Activated CD4-positive, alpha-beta T cell treated with anti-CD3 and anti-CD28 coated beads, Interleukin-2, amount 50 U/mL, for 4 hours (primary cell): Measurements from ENCODE around the gene CYB5RL.
"Not testable (repeated sequence)": the region's sequence is repeated elsewhere in the genome, so short reads cannot be mapped to it uniquely, and the experiment has no call there.

Source experiments
- DNase-seq, 2 experiments: peaks; one replicate each; pipeline ENCODE4 v3.0.0-alpha.2; 2020

CYB5RL gene

GRCh38 chr1:54225986-54226559 is 26.2 kb upstream of the CYB5RL start:
- DNase-seq = no peak

GRCh38 chr1:54225378-54225777 is 25.5 kb upstream of the CYB5RL start:
- no peak for DNase-seq

DNA sequence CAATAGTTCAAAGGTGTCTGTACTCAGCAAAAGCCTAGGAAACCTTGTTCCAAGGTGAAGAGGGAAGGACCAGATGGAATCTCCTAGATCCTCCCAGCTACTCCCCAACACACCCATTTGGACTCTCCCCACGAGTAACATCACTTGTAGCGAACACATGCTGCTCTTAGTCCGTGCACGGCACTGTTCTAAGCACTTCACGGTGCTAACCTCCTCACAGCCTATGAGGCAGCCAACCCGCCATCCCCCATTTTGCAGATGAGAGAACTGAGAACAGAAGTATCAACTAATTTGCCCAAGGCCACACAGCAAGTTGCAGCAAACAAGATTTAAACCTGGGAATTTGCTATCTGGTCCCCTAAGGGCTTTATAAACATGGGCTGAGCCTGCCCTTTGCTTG is 24.4 kb upstream of the CYB5RL start:
- DNase-seq = no peak

GRCh38 chr1:54223441-54224202 is 23.8 kb upstream of the CYB5RL start:
- DNase-seq = no peak

DNA sequence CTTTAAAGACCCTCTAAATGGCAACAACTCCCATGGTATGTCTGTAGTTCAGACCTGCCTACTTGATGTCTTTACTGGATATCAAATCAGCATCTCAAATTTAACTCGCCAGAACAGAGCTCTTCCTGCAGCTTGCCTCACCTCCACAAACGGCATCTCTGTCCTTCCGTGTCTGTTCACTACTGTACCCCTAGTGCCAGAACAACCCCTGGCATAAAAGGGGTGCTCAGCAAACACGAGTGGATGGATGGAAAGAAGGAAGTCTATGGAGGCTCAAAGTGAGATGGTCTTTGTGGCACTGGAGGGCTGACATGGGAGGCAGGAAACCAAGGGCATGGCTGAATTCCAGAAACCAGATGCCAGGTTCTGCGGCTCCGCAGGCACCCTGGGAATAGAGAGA is 22.9 kb upstream of the CYB5RL start:
- no peak for DNase-seq

GRCh38 chr1:54221867-54222484 is 22.1 kb upstream of the CYB5RL start:
- DNase-seq = no peak

DNA sequence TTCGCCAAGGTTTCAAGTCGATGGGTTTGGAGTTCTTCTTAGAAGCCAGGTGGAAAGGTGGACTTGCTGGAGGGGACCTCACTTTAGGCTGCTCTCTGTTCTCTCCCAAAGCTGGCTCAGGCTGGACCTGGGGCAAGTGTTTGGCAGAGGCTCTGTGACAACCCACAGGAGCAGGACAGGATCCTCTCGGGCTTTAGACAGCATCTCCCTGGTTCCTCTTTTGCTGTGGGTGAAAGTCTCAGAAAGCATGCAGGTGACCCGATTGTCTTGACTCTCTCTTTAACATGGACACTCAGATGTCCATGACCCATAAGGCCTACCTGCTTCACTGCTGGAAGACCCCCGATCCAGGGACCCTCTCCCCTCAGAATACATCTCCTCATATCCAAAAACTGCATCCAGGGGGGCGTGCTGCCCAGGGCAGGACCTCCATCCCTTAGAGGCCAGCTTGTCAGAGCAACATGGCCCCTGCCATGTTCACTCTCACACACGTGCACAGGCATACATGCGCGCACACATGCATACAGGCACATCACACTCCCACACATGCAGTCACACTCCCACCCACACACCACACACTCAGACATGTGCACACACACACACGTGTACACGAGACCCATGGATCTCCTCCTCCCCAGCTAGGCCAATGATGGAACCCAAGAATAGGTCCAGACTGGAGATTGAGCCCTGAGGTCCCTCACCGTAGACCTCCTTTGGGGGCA is 21.4 kb upstream of the CYB5RL start:
- DNase-seq = no peak

- no peak for DNase-seq
These were observed 20.4 kb upstream of the CYB5RL start for GRCh38 chr1:54220004-54220811.

DNA sequence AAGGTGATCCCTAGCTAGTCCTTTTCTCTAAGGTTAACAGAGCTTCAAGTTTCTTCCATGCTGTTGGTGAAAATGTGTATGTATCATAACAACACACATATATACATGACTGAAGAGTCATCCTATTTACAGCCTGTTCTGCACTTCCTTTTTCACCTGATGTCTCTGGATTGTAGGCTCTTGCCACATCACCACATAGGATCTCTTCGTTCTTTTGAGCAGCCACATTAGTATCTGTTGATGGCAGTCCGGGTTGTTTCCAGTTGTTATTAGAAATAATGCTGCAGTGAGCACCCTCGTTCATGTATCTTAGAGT is 19.8 kb upstream of the CYB5RL start:
- DNase-seq = no peak

- DNase-seq = no peak
These were observed 19.3 kb upstream of the CYB5RL start for GRCh38 chr1:54218883-54219687.

GRCh38 chr1:54215523-54215922 is 15.7 kb upstream of the CYB5RL start:
- no peak for DNase-seq

DNA sequence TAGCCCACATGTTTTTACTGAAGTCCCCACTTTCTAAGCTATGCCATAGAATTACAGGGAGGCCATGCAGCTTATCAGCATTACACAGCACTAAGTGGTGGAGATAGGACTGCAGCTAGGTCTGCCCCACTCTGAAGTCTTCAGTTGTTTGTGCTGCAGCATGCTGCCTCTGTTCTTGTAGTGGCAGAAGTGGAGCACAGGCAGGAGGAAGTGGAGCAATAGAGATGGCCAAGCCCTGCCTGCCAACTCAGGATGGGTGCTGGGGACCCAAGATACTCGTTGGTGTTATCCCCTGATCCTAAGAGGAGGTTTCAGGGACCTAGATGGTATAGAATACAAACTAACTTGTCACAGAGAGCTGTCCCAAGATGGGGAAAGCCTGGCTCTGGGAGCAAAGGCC is 13.0 kb upstream of the CYB5RL start:
- no peak for DNase-seq

GRCh38 chr1:54207896-54208295 is 8.1 kb upstream of the CYB5RL start:
- DNase-seq = not testable (repeated sequence)

- DNase-seq = no peak
These were observed 7.5 kb upstream of the CYB5RL start for GRCh38 chr1:54207287-54207686.

GRCh38 chr1:54204199-54204598 is 4.4 kb upstream of the CYB5RL start:
- no peak for DNase-seq

DNA sequence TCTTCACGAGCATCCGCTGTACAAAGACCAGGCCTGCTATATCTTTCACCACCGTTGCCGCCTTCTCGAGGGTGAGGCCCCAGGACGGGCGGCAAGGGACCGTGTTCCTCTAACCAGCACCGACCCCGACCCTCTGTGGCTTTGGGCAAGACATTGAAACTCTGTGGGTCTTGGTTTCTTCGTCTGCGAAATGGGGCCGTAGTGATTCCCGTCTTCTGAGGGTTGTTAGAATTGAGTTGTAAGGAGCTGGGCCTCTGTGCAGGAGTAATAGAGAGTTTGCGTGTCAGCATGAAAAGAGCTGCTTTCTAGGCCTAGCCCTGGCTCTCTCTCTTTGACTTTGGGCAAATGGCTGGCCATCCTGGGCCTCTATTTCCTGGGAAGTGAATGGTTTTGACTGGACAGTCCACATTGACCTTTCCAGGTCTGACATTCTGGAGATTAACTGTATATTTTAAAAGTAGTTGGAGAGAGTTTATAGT is 728 bp upstream of the CYB5RL start:
- peak in 1 of 2 experiments; percentile 6 for DNase-seq

DNA sequence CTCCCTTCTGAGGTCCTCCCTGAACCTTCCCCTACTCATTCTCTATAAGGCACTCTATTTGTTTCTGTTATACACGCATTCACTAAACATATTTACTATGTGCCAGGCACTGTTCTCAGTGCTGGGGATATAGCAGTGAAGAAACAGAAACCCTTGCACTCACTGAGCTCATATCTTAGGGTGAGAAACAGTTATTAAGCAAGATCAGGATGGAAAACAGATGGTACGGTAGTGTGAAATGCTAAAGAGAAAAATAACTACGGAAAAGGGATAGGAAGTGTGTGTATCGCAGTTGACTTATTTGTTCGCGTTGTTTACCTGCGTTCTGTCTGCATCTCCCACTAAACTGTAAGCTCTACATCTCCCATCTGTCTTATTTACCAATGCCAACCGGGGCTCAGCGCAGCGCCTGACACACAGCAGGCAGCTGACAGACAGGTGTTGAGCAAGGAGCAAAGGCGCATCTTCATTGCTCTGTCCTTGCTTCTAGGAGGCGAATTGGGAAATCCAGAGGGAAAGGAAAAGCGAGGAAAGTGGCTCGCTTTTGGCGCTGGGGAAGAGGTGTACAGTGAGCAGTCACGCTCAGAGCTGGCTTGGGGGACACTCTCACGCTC is 572 bp downstream of the CYB5RL start:
- DNase-seq = no peak

- DNase-seq = no peak
These were observed 6.4 kb downstream of the CYB5RL start for GRCh38 chr1:54193453-54193852.

DNA sequence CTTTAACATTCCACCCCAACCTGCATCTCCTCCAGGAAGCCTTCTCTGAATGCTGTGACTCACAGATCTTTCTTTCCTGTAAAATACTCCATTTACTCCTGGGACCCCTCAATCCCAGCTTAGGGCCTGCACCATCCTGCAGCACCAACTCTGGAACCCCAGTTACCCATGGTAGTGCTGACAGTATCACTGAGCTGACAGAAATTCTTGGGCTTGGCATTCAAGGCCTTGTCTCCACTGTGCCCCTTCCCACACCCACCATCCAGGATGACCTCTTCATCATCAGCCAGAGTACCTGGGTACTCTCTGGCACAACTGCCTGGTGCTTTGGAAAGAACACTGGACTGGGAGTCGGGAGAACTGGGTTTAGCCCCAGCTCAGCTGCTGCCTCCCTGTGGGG is 8.3 kb downstream of the CYB5RL start:
- no peak for DNase-seq

GRCh38 chr1:54190526-54190925 is 9.3 kb downstream of the CYB5RL start:
- no peak for DNase-seq

- no peak for DNase-seq
These were observed 11.5 kb downstream of the CYB5RL start for GRCh38 chr1:54188291-54188690.

- no peak for DNase-seq
These were observed 13.8 kb downstream of the CYB5RL start for GRCh38 chr1:54186056-54186455.
